IMR-90 (cell line): Measurements from ENCODE around the gene THSD1. TPM values are rescaled to one million over a fixed set of nuclear protein-coding genes. Genes with fewer than 3 reads are reported as not detected.

Experiments used
- ATAC-seq: fragments of 200-7000 bp; cut with Tn5 transposase; 2 replicates; pipeline ENCODE4 v1.9.1; 2020; ENCODE audit warnings: low read depth, mild to moderate bottlenecking, moderate library complexity
- BruUV-seq: library from RNA; stranded (reverse); fragments of 400-500 nt; replicated peaks from 2 replicates; lab custom pipeline; 2021; lab: Mats Ljungman, UMichigan
- CTCF ChIA-PET: fragments of 300-600 bp; formaldehyde crosslinking; extraction: SDS; loops from one replicate; lab custom pipeline; 2021; ENCODE audit warnings: antibody characterized with exemption; lab: Yijun Ruan, JAX
- POLR2A ChIA-PET: fragments of 300-600 bp; sonication (Branson Sonifier 250); formaldehyde crosslinking; loops from one replicate; lab custom pipeline; 2022; ENCODE audit warnings: antibody characterized with exemption; ENCODE audit not compliant: unreplicated experiment; lab: Charles Lee
- DNase-seq: peaks from one replicate; pipeline ENCODE4 v3.0.0; 2013
- H2AFZ ChIP-seq: replicated peaks from 2 replicates; pipeline ENCODE3; 2013; ENCODE audit warnings: low read length, mild to moderate bottlenecking; ENCODE audit not compliant: poor library complexity
- H2AK5ac ChIP-seq: 2 replicates; pipeline ENCODE4 v1.6.1; 2013; ENCODE audit warnings: low read depth, low read length, inconsistent platforms
- H2AK9ac ChIP-seq: replicated peaks from 2 replicates; pipeline ENCODE3; 2013; ENCODE audit warnings: mild to moderate bottlenecking, low read depth, low read length, moderate library complexity; ENCODE audit not compliant: poor library complexity
- H2BK120ac ChIP-seq: 2 replicates; pipeline ENCODE4 v1.6.1; 2013; ENCODE audit warnings: low read depth, low read length, inconsistent platforms
- H2BK15ac ChIP-seq: 3 replicates; pipeline ENCODE4 v1.6.1; 2013; ENCODE audit warnings: low read depth, low read length, inconsistent platforms
- H2BK20ac ChIP-seq: 2 replicates; pipeline ENCODE4 v1.6.1; 2013; ENCODE audit warnings: low read depth, mild to moderate bottlenecking, inconsistent platforms, low read length, moderate library complexity
- H2BK5ac ChIP-seq: 2 replicates; pipeline ENCODE4 v1.6.1; 2013; ENCODE audit warnings: mild to moderate bottlenecking, low read depth, low read length, inconsistent platforms; ENCODE audit not compliant: poor library complexity, severe bottlenecking
- H3K14ac ChIP-seq: replicated peaks from 2 replicates; pipeline ENCODE4 v1.6.1; 2013; ENCODE audit warnings: low read depth, low read length, inconsistent platforms
- H3K18ac ChIP-seq: 2 replicates; pipeline ENCODE4 v1.6.1; 2013; ENCODE audit warnings: low read depth, low read length, control low read depth
- H3K23ac ChIP-seq: 2 replicates; pipeline ENCODE4 v1.6.1; 2013; ENCODE audit warnings: low read depth, low read length, inconsistent platforms
- H3K27ac ChIP-seq: 2 replicates; pipeline ENCODE4 v1.5.1; 2013; ENCODE audit warnings: mild to moderate bottlenecking, control low read depth, low read length; ENCODE audit not compliant: insufficient read depth
- H3K27me3 ChIP-seq: 2 replicates; pipeline ENCODE4 v1.6.1; 2013; ENCODE audit warnings: low read length; ENCODE audit not compliant: control insufficient read depth, insufficient read depth
- H3K36me3 ChIP-seq: 2 replicates; pipeline ENCODE4 v1.6.1; 2013; ENCODE audit warnings: low read length, mixed read lengths; ENCODE audit not compliant: control insufficient read depth, insufficient read depth
- H3K4ac ChIP-seq: 2 replicates; pipeline ENCODE4 v1.6.1; 2013; ENCODE audit warnings: low read depth, low read length, inconsistent platforms
- H3K4me1 ChIP-seq: 2 replicates; pipeline ENCODE4 v1.6.1; 2013; ENCODE audit warnings: low read length, mixed read lengths; ENCODE audit not compliant: control insufficient read depth, insufficient read depth
- H3K4me2 ChIP-seq: 2 replicates; pipeline ENCODE4 v1.6.1; 2013; ENCODE audit warnings: low read depth, mild to moderate bottlenecking, control low read depth, low read length, moderate library complexity
- H3K4me3 ChIP-seq: 2 replicates; pipeline ENCODE4 v1.5.1; 2013; ENCODE audit warnings: low read depth, mild to moderate bottlenecking, control low read depth, low read length, moderate library complexity; ENCODE audit not compliant: insufficient read depth
- H3K56ac ChIP-seq: 2 replicates; pipeline ENCODE4 v1.6.1; 2013; ENCODE audit warnings: low read length, inconsistent platforms; ENCODE audit not compliant: insufficient read depth; ENCODE audit errors: extremely low read depth
- H3K79me1 ChIP-seq, 2 experiments: 2 replicates each; pipeline ENCODE4 v1.6.1; 2013; ENCODE audit warnings: low read length in 2 of 2, inconsistent platforms in 1 of 2, low read depth in 1 of 2
- H3K9ac ChIP-seq: 2 replicates; pipeline ENCODE4 v1.6.1; 2013; ENCODE audit warnings: low read depth, low read length, control low read depth
- H3K9me1 ChIP-seq: 2 replicates; pipeline ENCODE4 v1.6.1; 2013; ENCODE audit warnings: low read length, inconsistent platforms; ENCODE audit not compliant: insufficient read depth
- H3K9me3 ChIP-seq: 2 replicates; pipeline ENCODE4 v1.6.1; 2013; ENCODE audit warnings: low read length; ENCODE audit not compliant: control insufficient read depth, insufficient read depth
- H4K20me1 ChIP-seq: 2 replicates; pipeline ENCODE4 v1.6.1; 2013; ENCODE audit warnings: low read length, inconsistent platforms; ENCODE audit not compliant: insufficient read depth
- H4K5ac ChIP-seq: 2 replicates; pipeline ENCODE4 v1.6.1; 2013; ENCODE audit warnings: mild to moderate bottlenecking, low read depth, low read length, control low read depth
- H4K8ac ChIP-seq, 2 experiments: 2 replicates each; pipeline ENCODE4 v1.6.1; 2013; ENCODE audit warnings: low read depth in 2 of 2, low read length in 2 of 2, control low read depth in 1 of 2, inconsistent platforms in 1 of 2
- H4K91ac ChIP-seq: 2 replicates; pipeline ENCODE4 v1.6.1; 2013; ENCODE audit warnings: low read depth, low read length, inconsistent platforms; ENCODE audit not compliant: insufficient read depth
- BHLHE40 ChIP-seq: fragments of 150-350 bp; IDR thresholded peaks from 2 replicates; pipeline ENCODE4 v1.6.1; 2016; ENCODE audit warnings: mild to moderate bottlenecking, low read depth, low read length
- WGBS, 2 experiments: methylation state at CpG; one replicate each; pipeline versions ENCODE4 v1.1.5 to v1.1.7; 2013; ENCODE audit warnings: missing lambda C conversion rate in 2 of 2; ENCODE audit not compliant: insufficient read length in 1 of 2; ENCODE audit errors: extremely low coverage in 2 of 2; 5-methylcytosine and 5-hydroxymethylcytosine counted together
- dilution Hi-C: fragments of 300-500 bp; cut with HindIII; formaldehyde crosslinking; loops from one replicate; pipeline ENCODE4 v1.14.3; 2018; ENCODE audit warnings: low sequenced_read_pairs; ENCODE audit not compliant: unreplicated experiment
- in situ Hi-C: fragments of 300-500 bp; cut with MboI; formaldehyde crosslinking; loops from 3 replicates; pipeline ENCODE4 v1.14.3; 2019; ENCODE audit warnings: low sequenced_read_pairs, inconsistent platforms, mixed read lengths
- intact Hi-C: fragments of 100-400 bp; cut with micrococcal nuclease; formaldehyde crosslinking; loops from 2 replicates; pipeline ENCODE4 v1.10.0; 2022
- polyA plus RNA-seq, 3 experiments: library from polyadenylated mRNA; depleted of rRNA; stranded (reverse); fragments of >200 nt; gene quantifications; 2 replicates each; pipeline ENCODE4 v1.2.3, GENCODE V29; 2012; ENCODE audit warnings: low replicate concordance in 1 of 3
- total RNA-seq: library from RNA; depleted of rRNA; stranded (reverse); fragments of >200 nt; gene quantifications from 2 replicates; pipeline ENCODE4 v1.2.3, GENCODE V29; 2012
- TF ChIP-seq, protein P1 (sequence below): fragments of 150-350 bp; IDR thresholded peaks from 2 replicates; pipeline ENCODE4 v1.6.1; 2017; ENCODE audit warnings: mild to moderate bottlenecking, antibody characterized with exemption, low read length, low read depth
- TF ChIP-seq, protein P2 (sequence below): fragments of 150-350 bp; IDR thresholded peaks from 2 replicates; pipeline ENCODE4 v1.6.1; 2016; ENCODE audit warnings: low read depth, mild to moderate bottlenecking, low read length, moderate library complexity, borderline replicate concordance

THSD1 gene
- total and polyA plus RNA-seq, 2 of the 4 experiments (the other 2 are of a cell fraction), result 12.1 to 19.0 TPM

DNA sequence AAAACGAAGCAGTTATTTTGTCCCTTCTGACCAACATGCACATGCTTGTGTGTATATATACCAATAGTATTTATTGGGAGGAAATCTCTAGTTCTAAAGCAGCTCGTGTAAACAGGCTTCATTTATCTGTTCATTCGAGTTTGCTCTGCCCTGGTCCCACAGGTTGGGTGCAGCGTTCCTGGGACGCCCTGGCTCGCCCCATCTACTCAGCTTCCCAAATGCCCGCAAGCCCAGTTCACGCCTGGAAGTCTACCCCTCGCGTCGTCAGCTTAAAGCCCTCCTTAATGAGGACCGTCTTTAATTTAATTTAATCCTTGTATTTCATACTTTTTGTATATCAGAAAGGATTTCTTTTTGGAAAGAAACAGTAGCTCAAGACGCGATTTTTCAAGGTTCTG lies 604 bp downstream of the THSD1 start:
- Histone ChIP-seq H4K91ac (no peak overlapping the region), H3K36me3 (no peaks in the 10 kb centered on the region), H3K4me1 (no peaks in the 10 kb centered on the region), H2BK15ac (no peak overlapping the region), H3K18ac (no peak overlapping the region), H2AK5ac (no peak overlapping the region), H3K27ac (no peak overlapping the region), H3K4me3 (peak overlapping the region; percentile 70), H2AFZ (peak overlapping the region; percentile 92), H3K4ac (peak overlapping the region; percentile 9; the same call in 1 of the 2 replicates), H3K4me2 (peak overlapping the region; percentile 66), H3K27me3 (no peaks in the 10 kb centered on the region), H2AK9ac (no peak overlapping the region), H3K9ac (peak overlapping the region; percentile 3; the same call in 1 of the 2 replicates), H3K9me3 (no peaks in the 10 kb centered on the region), H3K9me1 (no peaks in the 10 kb centered on the region), H2BK20ac (no peak overlapping the region), H2BK5ac (no peak overlapping the region), H4K5ac (no peak overlapping the region), H3K56ac (no peak overlapping the region), H4K8ac (0 out of 4 replicates have a peak overlapping the region, but pooled peaks of 1 of the 2 experiments have one; percentile 16), H3K23ac (0 out of 2 replicates have a peak overlapping the region, but pooled peaks have one; percentile 10), H3K14ac (no peak overlapping the region), H4K20me1 (no peaks in the 10 kb centered on the region), H3K79me1 (no peaks in the 10 kb centered on the region; a peak in 1 of 4 replicates), H2BK120ac (no peak overlapping the region)
- ChIA-PET POLR2A (no interaction called here), CTCF (interaction anchor here (1.3 to 2.1 kb wide), 2 partner anchors 20 to 45 kb away, joined by 3 to 7 read pairs; partner anchors contain the start of gene VPS36)
- in situ Hi-C loops, result no loop called here
- WGBS, 2 experiments, result no CpG with 5 or more reads among the region's 14 CpGs
- no peak for DNase-seq
- intact Hi-C loops, result no loop called here
- TF ChIP-seq BHLHE40, result no peak
- TF ChIP-seq, protein P1, sequence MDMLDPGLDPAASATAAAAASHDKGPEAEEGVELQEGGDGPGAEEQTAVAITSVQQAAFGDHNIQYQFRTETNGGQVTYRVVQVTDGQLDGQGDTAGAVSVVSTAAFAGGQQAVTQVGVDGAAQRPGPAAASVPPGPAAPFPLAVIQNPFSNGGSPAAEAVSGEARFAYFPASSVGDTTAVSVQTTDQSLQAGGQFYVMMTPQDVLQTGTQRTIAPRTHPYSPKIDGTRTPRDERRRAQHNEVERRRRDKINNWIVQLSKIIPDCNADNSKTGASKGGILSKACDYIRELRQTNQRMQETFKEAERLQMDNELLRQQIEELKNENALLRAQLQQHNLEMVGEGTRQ, result no peak
- TF ChIP-seq, protein P2, sequence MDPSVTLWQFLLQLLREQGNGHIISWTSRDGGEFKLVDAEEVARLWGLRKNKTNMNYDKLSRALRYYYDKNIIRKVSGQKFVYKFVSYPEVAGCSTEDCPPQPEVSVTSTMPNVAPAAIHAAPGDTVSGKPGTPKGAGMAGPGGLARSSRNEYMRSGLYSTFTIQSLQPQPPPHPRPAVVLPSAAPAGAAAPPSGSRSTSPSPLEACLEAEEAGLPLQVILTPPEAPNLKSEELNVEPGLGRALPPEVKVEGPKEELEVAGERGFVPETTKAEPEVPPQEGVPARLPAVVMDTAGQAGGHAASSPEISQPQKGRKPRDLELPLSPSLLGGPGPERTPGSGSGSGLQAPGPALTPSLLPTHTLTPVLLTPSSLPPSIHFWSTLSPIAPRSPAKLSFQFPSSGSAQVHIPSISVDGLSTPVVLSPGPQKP, result no peak
- no peak; the same call in 1 of the 2 replicates for ATAC-seq
- dilution Hi-C loops, result no loop called here
- no TSS peak for BruUV-seq
